IgD-negative memory B cell (primary cell): ENCODE results near the gene WBP1. TPM values are rescaled to one million over a fixed set of nuclear protein-coding genes. Genes with fewer than 3 reads are reported as not detected.
"Not testable (repeated sequence)": the region's sequence is repeated elsewhere in the genome, so short reads cannot be mapped to it uniquely, and the experiment has no call there.

Experiments used
- H3K27ac Mint-ChIP-seq, 3 donors: one replicate each; pipeline ENCODE4 v1.8.0; 2020 to 2022; ENCODE audit warnings: mild to moderate bottlenecking in 3 of 3, mixed read lengths in 3 of 3, moderate library complexity in 1 of 3
- H3K27me3 Mint-ChIP-seq: one replicate; pipeline ENCODE4 v1.8.0; 2021; ENCODE audit warnings: mixed read lengths
- H3K36me3 Mint-ChIP-seq: one replicate; pipeline ENCODE4 v1.8.0; 2020; ENCODE audit warnings: mild to moderate bottlenecking, mixed read lengths
- H3K4me1 Mint-ChIP-seq, 3 donors: one replicate each; pipeline ENCODE4 v1.8.0; 2020 to 2022; ENCODE audit warnings: mixed read lengths in 3 of 3, mild to moderate bottlenecking in 1 of 3
- H3K4me3 Mint-ChIP-seq, 4 donors: one replicate each; pipeline ENCODE4 v1.8.0; 2020 to 2022; ENCODE audit warnings: mild to moderate bottlenecking in 4 of 4, mixed read lengths in 4 of 4, moderate library complexity in 3 of 4
- H3K9me3 Mint-ChIP-seq, 3 donors: one replicate each; pipeline ENCODE4 v1.8.0; 2020 to 2021; ENCODE audit warnings: mixed read lengths in 3 of 3, mild to moderate bottlenecking in 1 of 3
- polyA plus RNA-seq: library from polyadenylated mRNA; unstranded; fragments of 300-500 nt; fragmentation: Illumina TruSeq; gene quantifications from one replicate; pipeline ENCODE4 v1.2.3, GENCODE V29; 2021

WBP1 gene
- 39.5 TPM for polyA plus RNA-seq

DNA sequence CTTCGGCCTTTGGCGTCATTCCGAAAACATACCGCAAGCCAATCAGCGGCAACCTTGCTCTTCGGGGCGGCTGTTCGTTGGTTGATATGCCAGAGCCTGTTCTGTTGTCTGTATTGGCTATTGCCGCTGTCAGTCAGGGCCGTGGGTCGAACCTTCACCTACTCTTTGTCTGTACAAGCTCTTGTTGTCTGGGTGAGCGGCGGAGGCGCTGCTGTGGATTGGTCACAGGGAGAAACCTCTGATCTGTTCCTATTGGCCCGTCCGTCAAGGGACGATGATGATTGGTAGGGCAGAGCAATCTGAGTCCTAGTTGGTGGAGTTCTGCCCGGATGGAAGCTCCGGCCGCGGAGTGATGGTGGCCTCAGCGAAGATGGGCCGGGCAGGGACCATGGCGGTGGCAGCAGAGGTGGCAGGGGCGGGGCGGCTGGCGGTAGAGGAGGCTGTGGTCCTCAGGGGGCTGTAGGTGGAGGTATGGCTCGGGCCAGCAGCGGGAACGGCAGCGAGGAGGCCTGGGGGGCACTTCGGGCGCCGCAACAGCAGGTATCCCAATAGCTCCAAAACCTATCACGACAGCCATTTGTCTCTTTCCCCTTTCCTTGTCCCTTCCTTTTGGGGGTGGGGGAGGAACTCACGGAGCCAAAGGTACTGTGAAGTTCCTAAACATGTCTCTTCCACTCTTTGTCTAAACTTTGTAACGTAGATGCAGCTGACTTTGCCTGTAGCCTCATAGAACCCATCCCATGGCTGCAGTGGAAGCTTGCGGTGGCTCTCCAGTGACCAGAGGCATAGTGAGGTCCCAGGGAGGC is at the start of gene WBP1:
WBP1 (plus strand) TSS at position 307 of the 806 bp plus-strand sequence; CDS start at position 472, 165 bp downstream.
- H3K27me3 Mint-ChIP-seq: no peaks in the 10 kb centered on the region
- H3K9me3 Mint-ChIP-seq: no peaks in the 10 kb centered on the region
- peaks cover 4% of the 10 kb centered on the region for H3K36me3 Mint-ChIP-seq
- H3K4me1 Mint-ChIP-seq: peaks cover 34 to 41% (median 39%) of the 10 kb centered on the region in 3 donors
- H3K4me3 Mint-ChIP-seq: peak within 1 kb of the TSS; percentile 90 to 96 (median 96)
- H3K27ac Mint-ChIP-seq: peak within 1 kb of the TSS; percentile 92 to 100 (median 100)

DNA sequence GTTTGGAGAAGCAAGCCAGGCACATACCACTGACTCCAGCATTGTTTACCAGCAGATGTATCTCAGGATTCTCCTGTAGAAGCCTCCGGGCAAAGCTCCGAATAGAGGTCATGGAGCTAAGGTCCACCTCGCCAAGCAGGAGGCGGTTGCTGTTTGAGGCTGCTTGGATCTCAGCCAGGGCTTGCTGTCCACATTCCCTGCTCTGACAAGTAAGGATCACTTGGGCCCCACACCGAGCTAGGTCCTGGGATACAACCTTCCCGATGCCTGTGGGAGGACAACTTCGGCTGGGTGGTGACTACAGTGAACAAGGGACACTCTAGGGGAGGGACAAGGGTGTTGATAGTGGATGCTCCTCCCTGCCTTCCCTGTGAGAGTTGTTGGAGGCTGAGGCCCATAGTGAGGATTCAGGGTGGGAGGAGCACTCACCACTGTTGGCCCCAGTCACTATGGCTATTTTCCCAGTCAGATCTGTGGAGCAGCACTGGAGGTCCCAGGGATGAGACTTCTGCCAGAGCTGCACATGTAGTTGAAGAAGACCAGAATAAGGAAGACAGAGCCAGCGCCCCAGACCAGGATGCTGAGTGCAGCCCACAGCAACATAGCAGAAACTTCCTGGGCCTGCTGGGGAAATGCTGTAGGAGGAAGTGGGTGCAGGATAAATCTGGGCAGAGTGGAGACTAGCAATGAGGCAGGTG is 45.1 kb upstream of the WBP1 start:
- H3K27me3 Mint-ChIP-seq: peaks cover 4% of the 10 kb centered on the region
- no peak overlapping the region for H3K27ac Mint-ChIP-seq
- no peaks in the 10 kb centered on the region for H3K9me3 Mint-ChIP-seq
- H3K4me3 Mint-ChIP-seq: peak overlapping the region in 3 of 4 donors; percentile 2 to 89 (median 60)
- peaks cover 6% of the 10 kb centered on the region for H3K36me3 Mint-ChIP-seq
- H3K4me1 Mint-ChIP-seq: peaks cover 13 to 15% (median 14%) of the 10 kb centered on the region in 3 donors

DNA sequence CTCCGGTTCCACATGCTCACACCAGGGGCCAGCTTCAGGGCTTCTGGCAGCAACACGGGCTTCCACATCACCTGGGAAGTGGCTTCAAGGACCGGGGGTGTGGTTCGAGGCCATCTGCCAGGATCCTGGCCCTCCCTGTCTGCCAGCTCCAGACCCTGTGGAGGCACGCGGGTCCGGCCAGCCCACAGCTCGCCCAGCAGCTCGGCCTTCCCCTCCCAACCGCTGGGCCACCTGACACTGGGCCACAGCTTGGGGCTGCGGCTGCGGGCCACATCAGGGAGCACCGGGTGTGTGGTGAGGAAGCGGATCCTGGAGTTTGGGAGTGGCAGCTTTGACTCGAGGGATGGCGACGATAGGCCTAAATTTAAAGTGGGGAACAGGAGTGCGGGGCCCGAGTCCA is 43.8 kb upstream of the WBP1 start:
- peak overlapping the region in 1 of 3 donors; percentile 46 for H3K27ac Mint-ChIP-seq
- peak overlapping the region; percentile 55 to 89 (median 69) for H3K4me3 Mint-ChIP-seq
- peaks cover 5% of the 10 kb centered on the region for H3K36me3 Mint-ChIP-seq
- peaks cover 15 to 17% (median 17%) of the 10 kb centered on the region in 3 donors for H3K4me1 Mint-ChIP-seq
- H3K27me3 Mint-ChIP-seq: peaks cover 4% of the 10 kb centered on the region
- no peaks in the 10 kb centered on the region for H3K9me3 Mint-ChIP-seq

DNA sequence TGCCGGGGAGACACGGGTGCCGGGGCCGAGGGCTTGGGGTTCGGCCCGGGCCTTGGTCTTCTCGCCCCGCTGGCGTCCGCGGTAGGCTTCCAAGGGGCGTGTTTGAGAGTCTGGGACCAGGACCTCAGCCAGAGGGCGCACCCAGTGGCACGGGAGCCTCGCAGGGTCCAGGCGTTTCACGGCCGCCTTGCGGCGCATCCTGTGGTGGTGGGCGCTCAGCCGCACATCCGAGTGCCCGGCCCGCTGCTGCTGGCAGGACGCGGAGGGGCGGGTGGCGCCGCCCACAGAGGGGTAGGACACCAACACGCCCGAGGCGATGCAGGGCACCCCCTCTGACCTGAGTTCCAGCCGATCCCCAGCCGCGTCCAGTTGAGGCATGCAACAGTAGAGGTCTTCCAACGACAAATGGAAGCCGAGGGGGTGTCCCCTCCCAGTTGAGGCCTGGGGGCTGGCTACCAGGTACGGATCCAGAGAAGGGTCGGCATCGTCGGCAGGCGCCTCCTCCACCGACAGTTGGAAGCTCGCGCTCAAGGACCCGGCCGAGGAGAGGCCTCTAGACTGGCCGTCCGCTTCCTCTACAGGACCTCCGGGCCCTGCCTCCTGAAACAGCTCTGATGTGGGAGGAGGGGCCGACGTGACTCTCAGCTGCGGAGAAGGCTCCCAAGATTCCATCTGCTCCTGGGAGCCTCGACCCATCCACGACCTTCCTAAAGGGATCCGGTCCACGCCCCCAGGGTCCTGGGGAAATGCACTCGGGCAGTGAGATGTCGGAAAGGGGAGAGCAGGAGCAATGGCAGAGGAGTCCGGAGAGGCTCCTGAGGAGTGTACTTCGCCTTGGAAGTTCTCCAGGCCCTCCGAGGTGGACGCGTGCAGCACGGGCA is 43.1 kb upstream of the WBP1 start:
- Mint-ChIP-seq H3K4me3 (peak overlapping the region; percentile 55 to 89 (median 80)), H3K27ac (peak overlapping the region in 2 of 3 donors; percentile 9 to 67), H3K9me3 (no peaks in the 10 kb centered on the region), H3K36me3 (peaks cover 5% of the 10 kb centered on the region), H3K4me1 (peaks cover 17 to 23% (median 21%) of the 10 kb centered on the region in 3 donors), H3K27me3 (peaks cover 2% of the 10 kb centered on the region)

DNA sequence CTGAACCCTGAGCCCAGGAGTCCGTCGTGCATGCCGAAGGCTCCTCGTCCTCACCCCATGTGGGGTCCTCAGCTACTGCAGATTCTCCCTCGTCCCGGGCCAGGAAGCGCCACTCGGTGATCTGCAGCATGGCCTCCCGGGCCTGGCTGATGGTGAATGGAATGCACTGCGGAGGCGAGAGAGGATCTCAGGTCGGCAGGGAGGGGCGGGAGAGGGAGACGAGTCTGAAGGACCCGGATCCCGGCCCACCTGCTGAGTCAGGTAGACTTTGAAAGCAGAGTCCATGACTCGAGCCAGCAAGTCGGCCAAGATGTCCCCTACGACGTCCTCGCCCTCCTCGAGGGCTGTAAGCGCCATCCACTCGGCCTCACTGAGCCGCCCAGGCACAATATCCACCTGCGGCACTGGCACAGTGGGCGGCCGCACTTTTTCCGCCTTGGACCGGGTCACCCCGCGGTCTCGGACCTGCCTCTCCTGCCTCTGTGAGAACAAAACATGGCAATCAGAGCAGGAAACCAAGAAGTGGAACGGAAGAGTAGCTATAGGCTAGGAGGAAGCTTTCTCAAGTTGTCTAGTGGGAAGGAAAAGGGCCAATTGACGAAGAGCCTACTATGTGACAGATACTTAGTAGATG is 42.4 kb upstream of the WBP1 start:
- peaks cover 21 to 28% (median 25%) of the 10 kb centered on the region in 3 donors for H3K4me1 Mint-ChIP-seq
- peak overlapping the region; percentile 53 to 83 (median 78) for H3K4me3 Mint-ChIP-seq
- H3K27ac Mint-ChIP-seq: peak overlapping the region in 2 of 3 donors; percentile 9 to 18
- H3K36me3 Mint-ChIP-seq: peaks cover 5% of the 10 kb centered on the region
- peaks cover 2% of the 10 kb centered on the region for H3K27me3 Mint-ChIP-seq
- H3K9me3 Mint-ChIP-seq: no peaks in the 10 kb centered on the region

DNA sequence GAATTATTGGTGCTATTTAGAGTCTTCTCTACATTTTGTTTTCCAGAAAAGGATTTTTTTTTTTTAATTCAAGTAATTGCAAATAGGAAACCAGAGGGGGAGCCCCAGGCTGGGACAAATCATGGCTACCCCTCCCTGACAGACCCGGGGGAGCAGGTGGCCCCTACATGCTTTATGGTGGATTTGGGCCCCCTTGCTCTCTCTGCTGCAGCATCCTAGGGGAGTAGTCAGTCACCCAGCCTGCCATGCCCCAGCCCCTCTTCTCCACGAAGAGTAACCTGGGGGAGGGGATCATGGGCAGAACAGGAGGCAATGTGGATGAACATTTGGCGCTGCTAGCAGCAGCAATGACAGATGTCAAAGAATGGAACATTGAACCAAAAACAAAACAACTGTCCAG is 41.5 kb upstream of the WBP1 start:
- peak overlapping the region in 1 of 3 donors; percentile 39 for H3K27ac Mint-ChIP-seq
- peaks cover 2% of the 10 kb centered on the region for H3K27me3 Mint-ChIP-seq
- H3K4me3 Mint-ChIP-seq: peak overlapping the region in 2 of 4 donors; percentile 0 to 53
- H3K4me1 Mint-ChIP-seq: peaks cover 23 to 35% (median 27%) of the 10 kb centered on the region in 3 donors
- H3K9me3 Mint-ChIP-seq: no peaks in the 10 kb centered on the region
- H3K36me3 Mint-ChIP-seq: peaks cover 3% of the 10 kb centered on the region

DNA sequence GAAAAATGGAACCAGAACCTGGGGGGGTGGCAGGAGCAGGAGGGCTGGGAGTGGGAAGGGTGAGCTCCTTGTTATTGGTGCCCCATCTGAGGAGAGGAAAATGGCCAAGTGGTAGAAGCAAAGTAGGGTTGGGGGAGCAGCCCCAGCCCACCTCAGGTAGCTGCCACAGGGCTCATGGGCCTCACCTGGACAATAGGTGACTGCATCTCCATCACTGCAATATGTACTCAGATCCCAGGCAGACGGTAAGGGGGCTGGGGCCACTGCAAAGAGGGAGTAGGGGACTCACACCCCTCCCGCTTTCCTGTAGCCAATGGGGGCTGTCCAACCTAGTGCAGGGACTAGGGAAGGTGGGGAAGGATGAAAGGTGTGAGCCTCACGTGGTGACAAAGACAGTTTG is 41.0 kb upstream of the WBP1 start:
- Mint-ChIP-seq H3K27ac (peak overlapping the region in 1 of 3 donors; percentile 39), H3K4me1 (peaks cover 23 to 39% (median 27%) of the 10 kb centered on the region in 3 donors), H3K36me3 (peaks cover 3% of the 10 kb centered on the region), H3K4me3 (peak overlapping the region in 1 of 4 donors; percentile 53), H3K9me3 (no peaks in the 10 kb centered on the region), H3K27me3 (peaks cover 2% of the 10 kb centered on the region)

DNA sequence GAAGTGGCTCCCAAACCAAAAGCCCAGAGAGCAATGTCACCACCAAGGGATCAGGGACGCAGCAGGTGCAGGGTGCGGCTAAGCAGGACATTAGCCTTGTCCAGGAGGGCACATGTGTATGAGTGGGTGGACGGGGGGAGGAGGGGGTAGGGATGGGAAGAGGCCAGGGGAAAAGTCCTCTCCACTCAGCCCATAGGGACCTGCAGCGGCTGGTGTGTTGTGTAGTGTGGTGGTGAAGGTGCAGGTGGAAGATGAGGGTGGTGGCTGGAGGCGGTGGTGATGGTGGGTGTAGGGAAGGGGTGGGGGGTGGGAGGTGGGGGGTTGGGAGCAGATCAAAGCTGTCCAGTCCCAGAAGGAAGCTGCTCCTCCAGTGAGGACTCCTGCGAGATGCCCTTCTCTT is 40.5 kb upstream of the WBP1 start:
- Mint-ChIP-seq H3K4me1 (peaks cover 25 to 39% (median 27%) of the 10 kb centered on the region in 3 donors), H3K27ac (peak overlapping the region in 1 of 3 donors; percentile 29), H3K36me3 (peaks cover 3% of the 10 kb centered on the region), H3K9me3 (no peaks in the 10 kb centered on the region), H3K27me3 (peaks cover 2% of the 10 kb centered on the region), H3K4me3 (no peak overlapping the region)

DNA sequence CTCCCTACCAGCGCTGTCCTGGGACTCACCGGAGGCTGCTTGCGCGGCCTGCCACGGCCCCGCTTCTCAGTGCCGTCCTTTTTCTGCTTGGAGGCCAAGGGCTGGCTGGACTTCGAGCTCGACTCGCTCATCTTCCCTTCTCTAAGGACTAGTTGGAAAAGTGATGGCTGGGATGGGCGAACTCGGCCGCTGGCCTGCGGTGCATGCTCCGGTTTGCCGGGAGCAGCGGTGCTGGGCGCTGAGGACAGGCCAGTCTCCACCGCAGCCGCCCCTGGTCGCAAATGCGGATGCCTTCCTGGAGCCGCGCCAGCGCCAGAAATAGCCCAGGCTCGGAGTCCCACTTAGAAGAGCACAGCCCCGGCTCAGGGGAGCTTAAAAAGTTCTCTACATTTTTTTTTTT is 39.9 kb upstream of the WBP1 start:
- Mint-ChIP-seq H3K4me3 (peak overlapping the region in 1 of 4 donors; percentile 17), H3K27ac (peak overlapping the region in 2 of 3 donors; percentile 21 to 29), H3K4me1 (peaks cover 23 to 37% (median 28%) of the 10 kb centered on the region in 3 donors), H3K9me3 (no peaks in the 10 kb centered on the region), H3K36me3 (peaks cover 3% of the 10 kb centered on the region), H3K27me3 (peaks cover 2% of the 10 kb centered on the region)

DNA sequence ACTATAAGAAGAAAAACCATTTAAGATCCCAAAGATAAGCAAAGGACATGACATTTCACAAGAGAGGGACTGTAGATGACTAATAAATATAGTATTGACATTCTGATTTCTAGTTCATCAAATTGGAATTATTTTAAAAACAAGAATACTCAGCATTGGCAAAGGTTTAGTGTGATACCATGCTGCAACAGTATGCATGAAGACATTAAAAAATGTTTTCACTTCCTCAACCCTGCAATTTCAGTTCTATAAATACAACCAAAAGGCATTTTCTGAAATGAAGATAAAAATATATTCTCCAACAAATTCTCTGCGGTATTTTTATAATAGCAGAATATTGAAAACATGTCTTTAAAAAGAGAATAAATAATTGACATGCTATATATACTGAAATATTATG is 38.9 kb upstream of the WBP1 start:
- no peaks in the 10 kb centered on the region for H3K9me3 Mint-ChIP-seq
- peak overlapping the region in 2 of 3 donors; percentile 18 to 100 for H3K27ac Mint-ChIP-seq
- H3K36me3 Mint-ChIP-seq: peaks cover 3% of the 10 kb centered on the region
- H3K4me1 Mint-ChIP-seq: peaks cover 17 to 30% (median 21%) of the 10 kb centered on the region in 3 donors
- H3K4me3 Mint-ChIP-seq: peak overlapping the region in 3 of 4 donors; percentile 15 to 86 (median 64)
- peaks cover 2% of the 10 kb centered on the region for H3K27me3 Mint-ChIP-seq

DNA sequence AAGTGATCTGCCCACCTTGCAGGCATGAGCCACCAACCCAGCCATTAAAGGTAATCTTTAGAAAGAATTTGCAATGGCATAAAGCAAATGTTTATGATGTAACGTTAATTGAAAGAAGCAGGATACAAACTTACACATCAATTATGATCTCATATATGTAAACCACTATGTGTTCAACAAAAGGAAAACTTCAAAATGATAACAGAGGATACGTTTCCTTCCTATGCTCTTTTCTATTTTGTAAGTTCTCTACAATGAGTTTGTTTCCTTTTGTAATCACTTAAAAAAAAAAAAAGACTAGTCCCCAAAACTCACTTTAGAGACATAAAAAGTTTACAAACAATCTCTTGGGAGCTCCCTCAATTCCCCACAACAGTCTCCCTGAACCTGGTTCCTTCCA is 38.2 kb upstream of the WBP1 start:
- Mint-ChIP-seq H3K4me1 (peaks cover 15 to 30% (median 21%) of the 10 kb centered on the region in 3 donors), H3K27ac (peak overlapping the region; percentile 84 to 100 (median 97)), H3K36me3 (peaks cover 3% of the 10 kb centered on the region), H3K9me3 (no peaks in the 10 kb centered on the region), H3K27me3 (peaks cover 2% of the 10 kb centered on the region), H3K4me3 (peak overlapping the region; percentile 36 to 98 (median 77))

DNA sequence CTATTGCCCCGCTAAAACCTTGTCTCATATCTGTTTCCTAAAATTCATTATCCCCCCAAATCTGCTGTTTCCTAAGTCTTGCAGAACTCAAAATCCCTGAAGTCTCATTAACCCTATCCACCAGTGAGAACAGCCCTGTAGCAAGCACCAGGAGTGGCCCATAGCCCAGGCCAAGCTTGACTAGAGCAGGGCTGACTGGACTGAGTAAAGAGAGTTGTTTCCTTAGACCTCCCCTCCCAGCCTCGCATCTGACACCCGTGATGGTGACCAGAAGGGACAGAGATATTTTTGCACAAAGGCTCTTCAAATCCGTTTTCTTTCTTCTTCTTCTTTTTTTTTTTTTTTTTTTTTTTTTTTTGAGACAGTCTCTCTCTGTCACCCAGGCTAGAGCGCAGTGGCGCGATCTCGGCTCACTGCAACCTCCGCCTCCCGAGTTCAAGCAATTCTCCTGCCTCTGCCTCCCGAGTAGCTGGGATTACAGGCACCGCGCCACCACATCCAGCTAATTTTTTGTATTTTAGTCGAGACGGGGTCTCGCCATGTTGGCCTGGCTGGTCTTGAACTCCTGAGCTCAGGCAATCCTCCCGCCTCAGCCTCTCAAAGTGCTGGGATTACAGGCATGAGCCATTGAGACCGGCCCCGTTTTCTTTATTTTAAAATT is 37.7 kb upstream of the WBP1 start:
- Mint-ChIP-seq H3K4me3 (peak overlapping the region; percentile 94 to 100 (median 97)), H3K27ac (peak overlapping the region; percentile 97 to 100 (median 99)), H3K4me1 (peaks cover 12 to 30% (median 21%) of the 10 kb centered on the region in 3 donors)
- H3K27me3 Mint-ChIP-seq, H3K9me3 Mint-ChIP-seq, H3K36me3 Mint-ChIP-seq: not testable (repeated sequence)

DNA sequence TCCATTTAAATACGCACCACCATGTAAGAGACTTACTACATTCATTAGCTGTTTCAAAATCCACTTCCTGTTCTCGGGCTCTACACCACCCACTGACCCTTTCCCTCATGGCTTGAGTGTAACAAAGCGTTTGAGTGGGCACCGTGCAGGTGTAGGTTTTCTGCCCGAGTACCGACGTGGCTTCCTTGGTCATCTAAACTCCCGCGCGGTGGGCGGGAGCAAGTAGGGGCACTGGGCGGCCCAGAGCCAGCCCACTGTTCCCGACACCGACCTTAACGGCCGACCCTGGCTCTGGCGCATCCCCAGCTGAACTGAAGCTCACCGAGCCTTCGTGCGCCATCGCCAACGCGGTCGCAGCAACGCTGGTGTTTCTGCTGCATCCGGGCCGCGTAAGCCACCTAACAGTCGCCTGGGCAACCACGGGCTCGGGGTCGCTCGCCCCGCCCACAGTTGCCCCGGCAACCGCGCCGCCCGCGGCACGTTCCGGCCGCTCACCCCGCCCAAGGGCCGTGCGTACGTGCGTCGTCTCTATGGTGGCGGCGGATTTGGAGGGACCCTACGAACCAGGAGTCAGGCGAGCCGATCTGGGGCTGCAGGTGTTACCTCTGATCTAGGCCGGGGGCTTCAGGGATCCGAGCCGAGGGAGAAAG is 36.9 kb upstream of the WBP1 start, which contains the start of the genes C2orf81 and WDR54:
C2orf81 (minus strand) TSS at position 399 of the 650 bp plus-strand sequence; CDS start at position 340, 59 bp downstream.
WDR54 (plus strand) TSS at position 510 of the 650 bp plus-strand sequence. CDS start 424 bp downstream, outside the sequence.
- Mint-ChIP-seq H3K9me3 (no peaks in the 10 kb centered on the region), H3K4me3 (peak within 1 kb of the TSS; percentile 94 to 100 (median 97)), H3K4me1 (peaks cover 10 to 30% (median 21%) of the 10 kb centered on the region in 3 donors), H3K27ac (peak within 1 kb of the TSS; percentile 97 to 100 (median 99)), H3K36me3 (peaks cover 2% of the 10 kb centered on the region), H3K27me3 (no peaks in the 10 kb centered on the region)
